IPS-18a (cell line): ENCODE measurements around the gene MTUS2.

Experiments used
- H3K27ac ChIP-seq: one replicate; pipeline ENCODE4 v1.5.1; 2013; ENCODE audit warnings: low read length
- H3K27me3 ChIP-seq: one replicate; pipeline ENCODE4 v1.6.1; 2013; ENCODE audit warnings: mild to moderate bottlenecking, low read length; ENCODE audit not compliant: control insufficient read depth, insufficient read depth
- H3K36me3 ChIP-seq: one replicate; pipeline ENCODE4 v1.6.1; 2013; ENCODE audit warnings: low read depth, low read length; ENCODE audit not compliant: control insufficient read depth
- H3K4me1 ChIP-seq: one replicate; pipeline ENCODE4 v1.6.1; 2013; ENCODE audit warnings: low read depth, low read length; ENCODE audit not compliant: control insufficient read depth
- H3K4me3 ChIP-seq: one replicate; pipeline ENCODE4 v1.5.1; 2013; ENCODE audit warnings: low read length
- H3K9ac ChIP-seq: one replicate; pipeline ENCODE4 v1.6.1; 2013; ENCODE audit warnings: mild to moderate bottlenecking, low read length, moderate library complexity
- H3K9me3 ChIP-seq: one replicate; pipeline ENCODE4 v1.6.1; 2013; ENCODE audit warnings: low read depth, low read length; ENCODE audit not compliant: control insufficient read depth

MTUS2 gene

GRCh38 chr13:29266756-29267733, 446.9 kb downstream of the MTUS2 start:
- Histone ChIP-seq H3K9ac (no peak overlapping the region), H3K4me1 (no peaks in the 10 kb centered on the region), H3K27ac (no peak overlapping the region), H3K36me3 (no peaks in the 10 kb centered on the region), H3K27me3 (no peaks in the 10 kb centered on the region), H3K4me3 (no peak overlapping the region), H3K9me3 (no peaks in the 10 kb centered on the region)

- no peak overlapping the region for H3K27ac ChIP-seq
- no peaks in the 10 kb centered on the region for H3K27me3 ChIP-seq
- H3K9me3 ChIP-seq = no peaks in the 10 kb centered on the region
- no peak overlapping the region for H3K4me3 ChIP-seq
- H3K36me3 ChIP-seq = no peaks in the 10 kb centered on the region
- no peaks in the 10 kb centered on the region for H3K4me1 ChIP-seq
- no peak overlapping the region for H3K9ac ChIP-seq
Observed at GRCh38 chr13:29270271-29270985, 450.3 kb downstream of the MTUS2 start.

- Histone ChIP-seq H3K27ac (no peak overlapping the region), H3K9me3 (no peaks in the 10 kb centered on the region), H3K27me3 (no peaks in the 10 kb centered on the region), H3K36me3 (no peaks in the 10 kb centered on the region), H3K4me1 (no peaks in the 10 kb centered on the region), H3K9ac (no peak overlapping the region), H3K4me3 (no peak overlapping the region)
Observed at GRCh38 chr13:29271606-29272005, 451.5 kb downstream of the MTUS2 start.

- Histone ChIP-seq H3K9ac (no peak overlapping the region), H3K27ac (no peak overlapping the region), H3K27me3 (no peaks in the 10 kb centered on the region), H3K4me1 (peaks cover 12% of the 10 kb centered on the region), H3K4me3 (no peak overlapping the region), H3K36me3 (no peaks in the 10 kb centered on the region), H3K9me3 (no peaks in the 10 kb centered on the region)
Observed at GRCh38 chr13:29279356-29280254, 459.5 kb downstream of the MTUS2 start.

- no peaks in the 10 kb centered on the region for H3K9me3 ChIP-seq
- no peak overlapping the region for H3K4me3 ChIP-seq
- no peak overlapping the region for H3K9ac ChIP-seq
- peaks cover 15% of the 10 kb centered on the region for H3K4me1 ChIP-seq
- H3K27me3 ChIP-seq = no peaks in the 10 kb centered on the region
- H3K27ac ChIP-seq = no peak overlapping the region
- no peaks in the 10 kb centered on the region for H3K36me3 ChIP-seq
Observed at GRCh38 chr13:29281932-29282495, 461.9 kb downstream of the MTUS2 start.

- Histone ChIP-seq H3K36me3 (no peaks in the 10 kb centered on the region), H3K27me3 (no peaks in the 10 kb centered on the region), H3K4me1 (peaks cover 15% of the 10 kb centered on the region), H3K9ac (no peak overlapping the region), H3K4me3 (no peak overlapping the region), H3K9me3 (no peaks in the 10 kb centered on the region), H3K27ac (no peak overlapping the region)
Observed at GRCh38 chr13:29284726-29285125, 464.6 kb downstream of the MTUS2 start.

GRCh38 chr13:29287237-29287636, 467.1 kb downstream of the MTUS2 start:
- H3K9me3 ChIP-seq = no peaks in the 10 kb centered on the region
- peaks cover 15% of the 10 kb centered on the region for H3K4me1 ChIP-seq
- H3K27me3 ChIP-seq = no peaks in the 10 kb centered on the region
- H3K9ac ChIP-seq = no peak overlapping the region
- H3K36me3 ChIP-seq = no peaks in the 10 kb centered on the region
- H3K4me3 ChIP-seq = no peak overlapping the region
- H3K27ac ChIP-seq = no peak overlapping the region

- Histone ChIP-seq H3K4me3 (no peak overlapping the region), H3K9me3 (no peaks in the 10 kb centered on the region), H3K4me1 (no peaks in the 10 kb centered on the region), H3K9ac (no peak overlapping the region), H3K27me3 (no peaks in the 10 kb centered on the region), H3K36me3 (no peaks in the 10 kb centered on the region), H3K27ac (no peak overlapping the region)
Observed at GRCh38 chr13:29292045-29292444, 471.9 kb downstream of the MTUS2 start.

GRCh38 chr13:29294821-29295220, 474.7 kb downstream of the MTUS2 start:
- H3K27ac ChIP-seq = no peak overlapping the region
- peaks cover 8% of the 10 kb centered on the region for H3K4me1 ChIP-seq
- H3K4me3 ChIP-seq = no peak overlapping the region
- no peaks in the 10 kb centered on the region for H3K9me3 ChIP-seq
- no peaks in the 10 kb centered on the region for H3K36me3 ChIP-seq
- no peaks in the 10 kb centered on the region for H3K27me3 ChIP-seq
- no peak overlapping the region for H3K9ac ChIP-seq

- no peaks in the 10 kb centered on the region for H3K36me3 ChIP-seq
- H3K9ac ChIP-seq = no peak overlapping the region
- no peaks in the 10 kb centered on the region for H3K9me3 ChIP-seq
- H3K27me3 ChIP-seq = no peaks in the 10 kb centered on the region
- H3K4me3 ChIP-seq = no peak overlapping the region
- H3K27ac ChIP-seq = no peak overlapping the region
- H3K4me1 ChIP-seq = peaks cover 32% of the 10 kb centered on the region
Observed at GRCh38 chr13:29301027-29301426, 480.9 kb downstream of the MTUS2 start.

- H3K36me3 ChIP-seq = no peaks in the 10 kb centered on the region
- no peak overlapping the region for H3K9ac ChIP-seq
- no peak overlapping the region for H3K4me3 ChIP-seq
- H3K9me3 ChIP-seq = no peaks in the 10 kb centered on the region
- no peak overlapping the region for H3K27ac ChIP-seq
- peaks cover 31% of the 10 kb centered on the region for H3K4me1 ChIP-seq
- no peaks in the 10 kb centered on the region for H3K27me3 ChIP-seq
Observed at GRCh38 chr13:29304148-29304547, 484.0 kb downstream of the MTUS2 start.
